Panc1 (cell line): ENCODE measurements around the gene OTOF. TPM values are rescaled to one million over a fixed set of nuclear protein-coding genes. Genes with fewer than 3 reads are reported as not detected.

Source experiments
- ATAC-seq: fragments of 200-7000 bp; cut with Tn5 transposase; 2 replicates; pipeline ENCODE4 v1.9.1; 2020; ENCODE audit warnings: mild to moderate bottlenecking, moderate library complexity
- BruUV-seq: library from RNA; stranded (reverse); fragments of 400-500 nt; replicated peaks from 2 replicates; lab custom pipeline; 2021; lab: Mats Ljungman, UMichigan
- CTCF ChIA-PET: fragments of 300-600 bp; sonication (Branson Sonifier 250); formaldehyde crosslinking; loops from one replicate; lab custom pipeline; 2022; ENCODE audit warnings: antibody characterized with exemption; lab: Charles Lee
- POLR2A ChIA-PET: fragments of 300-600 bp; sonication (Branson Sonifier 250); formaldehyde crosslinking; loops from one replicate; lab custom pipeline; 2022; ENCODE audit warnings: antibody characterized with exemption; lab: Charles Lee
- DNase-seq: peaks from one replicate; pipeline ENCODE4 v3.0.0-alpha.2; 2010; ENCODE audit warnings: low read depth, low spot score
- H3K27ac ChIP-seq: 2 replicates; pipeline ENCODE4 v1.5.1; 2011; ENCODE audit warnings: mild to moderate bottlenecking, low read length, inconsistent platforms
- H3K27me3 ChIP-seq: fragments of 200-500 bp; sonication (Bioruptor generic); 2 replicates; pipeline ENCODE4 v1.6.0; 2014; ENCODE audit warnings: low read length, inconsistent platforms; ENCODE audit not compliant: control insufficient read depth, insufficient read depth
- H3K36me3 ChIP-seq: fragments of 200-500 bp; sonication (Bioruptor generic); 2 replicates; pipeline ENCODE4 v1.5.1; 2014; ENCODE audit warnings: inconsistent platforms, mild to moderate bottlenecking, low read length, moderate library complexity; ENCODE audit not compliant: control insufficient read depth, insufficient read depth
- H3K4me1 ChIP-seq: 2 replicates; pipeline ENCODE4 v1.5.1; 2011; ENCODE audit warnings: inconsistent platforms, mild to moderate bottlenecking, low read length, moderate library complexity; ENCODE audit not compliant: control insufficient read depth, insufficient read depth
- H3K4me3 ChIP-seq, 2 experiments: 2 replicates each; pipeline ENCODE4 v1.5.1; 2011 to 2012; ENCODE audit warnings: low read depth in 2 of 2, low read length in 2 of 2, mild to moderate bottlenecking in 2 of 2, inconsistent platforms in 1 of 2, moderate library complexity in 1 of 2
- H3K9me3 ChIP-seq: fragments of 200-500 bp; sonication (Bioruptor generic); 2 replicates; pipeline ENCODE4 v1.5.1; 2014; ENCODE audit warnings: low read depth, mild to moderate bottlenecking, inconsistent platforms, low read length, moderate library complexity; ENCODE audit not compliant: control insufficient read depth, insufficient read depth
- CTCF ChIP-seq: fragments of 450-650 bp; IDR thresholded peaks from 2 replicates; pipeline ENCODE4 v1.5.1; 2017; ENCODE audit warnings: mild to moderate bottlenecking
- POLR2AphosphoS5 ChIP-seq: IDR thresholded peaks from 2 replicates; pipeline ENCODE4 v1.6.1; 2012; ENCODE audit warnings: mild to moderate bottlenecking, low read depth, low read length, moderate library complexity
- REST ChIP-seq, 2 experiments: IDR thresholded peaks; 2 replicates each; pipeline ENCODE4 v1.6.1; 2011 to 2012; ENCODE audit warnings: low read depth in 2 of 2, control low read depth in 1 of 2, low read length in 1 of 2, mild to moderate bottlenecking in 1 of 2, moderate library complexity in 1 of 2; ENCODE audit not compliant: insufficient read depth in 1 of 2
- SIN3A ChIP-seq: IDR thresholded peaks from 2 replicates; pipeline ENCODE4 v1.6.1; 2012; ENCODE audit warnings: low read depth, mild to moderate bottlenecking, low read length, moderate library complexity, borderline replicate concordance; ENCODE audit not compliant: insufficient read depth
- TCF7L2 ChIP-seq: IDR thresholded peaks from 2 replicates; pipeline ENCODE4 v1.6.1; 2011; ENCODE audit warnings: mild to moderate bottlenecking, low read depth, low read length, inconsistent platforms
- in situ Hi-C: cut with HindIII; loops from 2 replicates; pipeline ENCODE4 v1.10.0; 2016; ENCODE audit warnings: low sequenced_read_pairs, low pct_unique_long_range_greater_than_20kb
- intact Hi-C: fragments of 100-400 bp; cut with micrococcal nuclease; formaldehyde crosslinking; loops from one replicate; pipeline ENCODE4 v1.10.0; 2022; ENCODE audit not compliant: unreplicated experiment
- total RNA-seq: library from RNA; stranded (reverse); gene quantifications from one replicate; pipeline ENCODE4 v1.2.1, GENCODE V29; 2021; ENCODE audit not compliant: unreplicated experiment

Gene OTOF
- total RNA-seq, 1 experiment from 2014 or later: 0.41 TPM

GRCh38 chr2:26488463-26489212 is 10.7 kb upstream of the OTOF start:
- Histone ChIP-seq H3K4me1 (no peaks in the 10 kb centered on the region), H3K9me3 (no peaks in the 10 kb centered on the region), H3K36me3 (no peaks in the 10 kb centered on the region), H3K27ac (no peak overlapping the region), H3K27me3 (no peaks in the 10 kb centered on the region), H3K4me3 (no peak overlapping the region)
- no TSS peak for BruUV-seq
- intact Hi-C loops: no loop called here
- ATAC-seq: no peak
- no peak for DNase-seq
- CTCF ChIA-PET: no interaction called here
- POLR2A ChIA-PET: no interaction called here
- TF ChIP-seq REST (IDR thresholded peaks at IDR 0.05; ENCODE audit: insufficient read depth in 1 of 2, low read depth in 2 of 2, low read length in 1 of 2) (no peak), TCF7L2 (no peak), SIN3A (no peak), CTCF (no peak), POLR2AphosphoS5 (no peak)
- in situ Hi-C loops: no loop called here

- no peaks in the 10 kb centered on the region for H3K4me1 ChIP-seq
- no peak overlapping the region for H3K27ac ChIP-seq
- no peak for DNase-seq
- no peak for TF ChIP-seq POLR2AphosphoS5
- TF ChIP-seq TCF7L2: no peak
- TF ChIP-seq SIN3A: no peak
- TF ChIP-seq REST (IDR thresholded peaks at IDR 0.05; ENCODE audit: insufficient read depth in 1 of 2, low read depth in 2 of 2, low read length in 1 of 2): no peak
- no peak for TF ChIP-seq CTCF
- POLR2A ChIA-PET: no interaction called here
- no TSS peak for BruUV-seq
- H3K27me3 ChIP-seq: no peaks in the 10 kb centered on the region
- intact Hi-C loops: no loop called here
- no peaks in the 10 kb centered on the region for H3K9me3 ChIP-seq
- 0 out of 2 replicates have a peak, but pooled peaks have one; percentile 33 for ATAC-seq
- in situ Hi-C loops: no loop called here
- H3K36me3 ChIP-seq: no peaks in the 10 kb centered on the region
- no peak overlapping the region for H3K4me3 ChIP-seq
- CTCF ChIA-PET: no interaction called here
These were observed 9.3 kb upstream of the OTOF start for GRCh38 chr2:26487192-26487591.
